Activated CD8-positive, alpha-beta memory T cell treated with anti-CD3 and anti-CD28 coated beads, Interleukin-2, amount 50 U/mL, for 4 hours (primary cell): ENCODE data around the gene SPPL3.

Experiments
- DNase-seq: peaks from one replicate; pipeline ENCODE4 v3.0.0-alpha.2; 2020

SPPL3 gene

GRCh38 chr12:120767071-120768024, 136.8 kb downstream of the SPPL3 start:
- DNase-seq: no peak

GRCh38 chr12:120766566-120766965, 137.6 kb downstream of the SPPL3 start:
- no peak for DNase-seq

GRCh38 chr12:120764816-120765215, 139.3 kb downstream of the SPPL3 start:
- DNase-seq: no peak

- no peak for DNase-seq
Observed at GRCh38 chr12:120763250-120763649, 140.9 kb downstream of the SPPL3 start.

- DNase-seq: no peak
Observed at GRCh38 chr12:120762086-120762485, 142.1 kb downstream of the SPPL3 start.

GRCh38 chr12:120761519-120761934, 142.6 kb downstream of the SPPL3 start:
- DNase-seq: no peak

GRCh38 chr12:120760349-120761254, 143.6 kb downstream of the SPPL3 start:
- DNase-seq: no peak

- DNase-seq: no peak
Observed at GRCh38 chr12:120759591-120760348, 144.4 kb downstream of the SPPL3 start.

- no peak for DNase-seq
Observed at GRCh38 chr12:120758798-120759590, 145.2 kb downstream of the SPPL3 start.

GRCh38 chr12:120757949-120758348, 146.2 kb downstream of the SPPL3 start:
- no peak for DNase-seq

- DNase-seq: no peak
Observed at GRCh38 chr12:120757226-120757742, 146.9 kb downstream of the SPPL3 start.

GRCh38 chr12:120755269-120755668, 148.9 kb downstream of the SPPL3 start:
- no peak for DNase-seq

- no peak for DNase-seq
Observed at GRCh38 chr12:120754792-120755191, 149.4 kb downstream of the SPPL3 start.

- DNase-seq: no peak
Observed at GRCh38 chr12:120751389-120751788, 152.8 kb downstream of the SPPL3 start.

GRCh38 chr12:120750806-120751205, 153.4 kb downstream of the SPPL3 start:
- DNase-seq: no peak

- DNase-seq: no peak
Observed at GRCh38 chr12:120749256-120749655, 154.9 kb downstream of the SPPL3 start.

GRCh38 chr12:120748242-120748641, 155.9 kb downstream of the SPPL3 start:
- no peak for DNase-seq

- DNase-seq: no peak
Observed at GRCh38 chr12:120744922-120745493, 159.2 kb downstream of the SPPL3 start.

- no peak for DNase-seq
Observed at GRCh38 chr12:120741476-120742421, 162.4 kb downstream of the SPPL3 start.

GRCh38 chr12:120740871-120741270, 163.3 kb downstream of the SPPL3 start:
- no peak for DNase-seq
